HTR-8/SVneo (cell line): ENCODE measurements around the gene PIM2.
"Not testable (repeated sequence)": the region's sequence is repeated elsewhere in the genome, so short reads cannot be mapped to it uniquely, and the experiment has no call there.

Experiments used
- DNase-seq: peaks from one replicate; pipeline ENCODE4 v3.0.0; 2011; ENCODE audit warnings: low spot score, mixed read lengths; ENCODE audit not compliant: insufficient read length
- FAIRE-seq: peaks from 2 replicates; lab custom pipeline; 2011; peaks lifted over from hg19 to GRCh38; lab: Jason Lieb, UNC

PIM2 gene

DNA sequence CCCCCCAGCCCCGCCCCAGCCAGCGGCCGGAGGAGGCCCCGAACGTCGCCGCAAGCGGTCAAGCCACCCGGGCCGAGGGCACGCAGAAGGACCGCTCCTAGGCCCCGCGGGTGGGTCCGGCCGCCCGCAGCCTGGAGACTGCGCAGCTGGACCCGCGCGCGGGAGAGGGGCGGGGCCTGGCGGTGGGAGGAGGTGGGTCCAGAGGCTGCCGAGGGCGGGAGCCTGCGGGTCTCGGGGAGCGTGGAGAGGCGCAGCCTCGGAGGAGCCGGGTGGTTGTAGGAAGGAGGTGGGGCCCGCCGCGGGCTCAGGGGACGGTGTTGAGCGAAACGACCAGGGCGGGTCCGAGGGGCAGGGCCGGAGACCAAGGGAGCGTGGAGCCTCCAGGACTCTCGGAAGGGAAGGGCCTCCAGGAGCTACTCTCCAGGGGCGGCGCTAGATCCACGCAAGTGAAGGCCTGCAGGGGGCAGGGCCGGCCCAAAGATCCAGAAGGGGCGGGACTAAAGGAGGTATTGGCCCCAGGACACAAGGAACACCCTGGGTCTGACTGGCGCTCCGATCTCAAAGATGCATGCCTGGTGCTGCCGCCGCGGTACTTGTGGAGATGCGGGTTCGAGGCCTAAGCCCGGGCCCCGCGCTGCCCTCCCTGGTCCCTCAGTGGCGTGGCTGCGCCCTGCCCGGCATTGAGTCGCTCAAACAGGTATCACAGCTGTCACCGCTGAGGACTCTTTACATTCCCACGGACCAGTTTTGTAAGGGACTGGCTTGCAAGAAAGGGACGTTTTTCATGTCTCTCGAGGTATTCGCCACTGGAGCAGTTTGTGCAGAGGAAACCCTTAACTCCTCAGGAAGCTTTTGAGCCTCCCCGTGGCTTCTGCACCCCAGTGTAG lies 27.2 kb downstream of the PIM2 start:
- no peak for FAIRE-seq
- peak; percentile 37 for DNase-seq

GRCh38 chrX:48890934-48891401 lies 27.9 kb downstream of the PIM2 start:
- no peak for DNase-seq
- no peak for FAIRE-seq

- DNase-seq = no peak
- FAIRE-seq = no peak
Observed at GRCh38 chrX:48890296-48890925, 28.4 kb downstream of the PIM2 start.

GRCh38 chrX:48886586-48886985 lies 32.2 kb downstream of the PIM2 start:
- not testable (repeated sequence) for DNase-seq, FAIRE-seq

GRCh38 chrX:48883729-48884128 lies 35.1 kb downstream of the PIM2 start:
- DNase-seq = no peak
- FAIRE-seq = no peak

DNA sequence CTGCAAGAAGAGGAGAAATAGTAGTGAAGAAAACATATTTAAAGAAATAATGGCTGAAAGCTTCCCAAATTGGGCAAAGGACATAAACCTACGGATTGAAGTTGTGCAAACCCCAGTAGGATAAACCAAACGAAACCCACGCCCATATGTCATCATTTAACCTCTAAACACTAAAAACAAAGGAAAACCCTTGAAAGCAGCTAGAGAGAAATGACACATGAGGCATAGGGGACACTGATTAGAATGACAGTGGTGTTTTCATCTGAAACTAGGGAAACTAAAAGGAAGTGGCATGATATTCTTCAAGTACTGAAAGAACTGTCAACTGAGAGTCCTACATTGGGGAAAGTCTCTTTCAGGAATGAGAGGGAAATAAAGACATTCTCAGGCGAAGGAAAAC lies 41.9 kb downstream of the PIM2 start:
- not testable (repeated sequence) for FAIRE-seq

GRCh38 chrX:48872017-48872416 lies 46.8 kb downstream of the PIM2 start:
- not testable (repeated sequence) for DNase-seq, FAIRE-seq

More for the DNA sequence above, 41.9 kb downstream of the PIM2 start:
- DNase-seq = not testable (repeated sequence)

DNA sequence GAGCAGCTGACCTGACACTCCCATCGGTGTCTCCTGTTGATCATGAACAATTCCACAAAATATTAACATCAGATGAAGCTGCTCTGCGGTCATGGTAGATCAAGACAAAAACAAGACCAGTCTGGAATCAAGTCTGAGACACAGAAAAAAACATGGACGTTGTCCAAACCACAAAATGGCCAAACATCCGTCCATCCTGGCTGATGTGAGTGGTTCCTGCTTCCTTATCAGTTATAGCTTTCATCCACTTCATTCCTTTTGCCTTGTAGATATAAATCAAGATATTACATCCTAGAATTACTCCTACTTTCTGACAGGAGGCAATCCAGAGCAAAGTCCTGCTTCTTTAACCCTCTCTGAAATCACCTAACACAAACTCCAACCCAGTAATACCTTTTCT lies 54.6 kb downstream of the PIM2 start:
- DNase-seq = peak; percentile 10
- no peak for FAIRE-seq
